Mesenchymal stem cell (in vitro differentiated cells and primary cell): ENCODE results near the gene SEMA5B.

Experiments used
- DNase-seq: peaks from one replicate; pipeline ENCODE4 v3.0.0-alpha.2; 2013
- H2AFZ ChIP-seq: one replicate; pipeline ENCODE4 v1.6.1; 2013; ENCODE audit warnings: low read depth, mild to moderate bottlenecking, control low read depth, inconsistent platforms, low read length, moderate library complexity
- H2AK5ac ChIP-seq: 2 replicates; pipeline ENCODE4 v1.6.1; 2013; ENCODE audit warnings: low read length, moderate library complexity, mild to moderate bottlenecking, inconsistent platforms; ENCODE audit not compliant: severe bottlenecking
- H2BK120ac ChIP-seq: one replicate; pipeline ENCODE4 v1.6.1; 2013; ENCODE audit warnings: low read depth, mild to moderate bottlenecking, inconsistent platforms, low read length, moderate library complexity
- H2BK12ac ChIP-seq, 2 experiments: one replicate each; pipeline ENCODE4 v1.6.1; 2013; ENCODE audit warnings: inconsistent platforms in 2 of 2, low read length in 2 of 2, mild to moderate bottlenecking in 2 of 2, moderate library complexity in 2 of 2, control low read depth in 1 of 2
- H2BK15ac ChIP-seq: one replicate; pipeline ENCODE4 v1.6.1; 2013; ENCODE audit warnings: mild to moderate bottlenecking, low read depth, inconsistent platforms; ENCODE audit not compliant: poor library complexity, severe bottlenecking
- H2BK5ac ChIP-seq: 2 replicates; pipeline ENCODE4 v1.6.1; 2013; ENCODE audit warnings: low read depth, mild to moderate bottlenecking, low read length, control low read depth, inconsistent platforms; ENCODE audit not compliant: poor library complexity, severe bottlenecking
- H3K14ac ChIP-seq, 2 experiments: one replicate each; pipeline ENCODE4 v1.6.1; 2013; ENCODE audit warnings: inconsistent platforms in 2 of 2, low read length in 2 of 2, control low read depth in 1 of 2, mild to moderate bottlenecking in 1 of 2, moderate library complexity in 1 of 2
- H3K18ac ChIP-seq, 2 experiments: one replicate each; pipeline ENCODE4 v1.6.1; 2013; ENCODE audit warnings: inconsistent platforms in 2 of 2, low read length in 2 of 2, control low read depth in 1 of 2, low read depth in 1 of 2, mild to moderate bottlenecking in 1 of 2
- H3K23ac ChIP-seq, 2 experiments: one replicate each; pipeline ENCODE4 v1.6.1; 2013; ENCODE audit warnings: inconsistent platforms in 2 of 2, low read length in 2 of 2, mild to moderate bottlenecking in 2 of 2, moderate library complexity in 2 of 2, control low read depth in 1 of 2
- H3K27ac ChIP-seq: 2 replicates; pipeline ENCODE4 v1.5.1; 2013; ENCODE audit warnings: mild to moderate bottlenecking, moderate library complexity, low read length, control low read depth, inconsistent platforms; ENCODE audit not compliant: poor library complexity, severe bottlenecking
- H3K27me3 ChIP-seq, 2 experiments: 2 replicates each; pipeline versions ENCODE4 v1.6.1 to v1.7.0; 2013; ENCODE audit warnings: low read length in 2 of 2, mild to moderate bottlenecking in 2 of 2, moderate library complexity in 2 of 2, control low read depth in 1 of 2, inconsistent platforms in 1 of 2; ENCODE audit not compliant: control insufficient read depth in 1 of 2, insufficient read depth in 1 of 2
- H3K36me3 ChIP-seq, 2 experiments: 2 replicates each; pipeline versions ENCODE4 v1.6.1 to v1.7.0; 2013; ENCODE audit warnings: low read length in 2 of 2, control low read depth in 1 of 2, inconsistent platforms in 1 of 2, low read depth in 1 of 2, mild to moderate bottlenecking in 1 of 2; ENCODE audit not compliant: insufficient read depth in 2 of 2, control insufficient read depth in 1 of 2
- H3K4ac ChIP-seq, 2 experiments: one replicate each; pipeline ENCODE4 v1.6.1; 2013; ENCODE audit warnings: inconsistent platforms in 2 of 2, low read length in 2 of 2, mild to moderate bottlenecking in 2 of 2, moderate library complexity in 2 of 2, control low read depth in 1 of 2, low read depth in 1 of 2
- H3K4me1 ChIP-seq: 2 replicates; pipeline ENCODE4 v1.6.1; 2013; ENCODE audit warnings: low read depth, low read length, control low read depth; ENCODE audit not compliant: control insufficient read depth, insufficient read depth
- H3K4me2 ChIP-seq: 2 replicates; pipeline ENCODE4 v1.6.1; 2013; ENCODE audit warnings: low read length, mild to moderate bottlenecking, inconsistent platforms; ENCODE audit not compliant: poor library complexity, severe bottlenecking
- H3K4me3 ChIP-seq, 2 experiments: 2 replicates each; pipeline versions ENCODE4 v1.5.1 to v1.7.0; 2013; ENCODE audit warnings: low read length in 2 of 2, mild to moderate bottlenecking in 2 of 2, control low read depth in 1 of 2, low read depth in 1 of 2; ENCODE audit not compliant: insufficient read depth in 1 of 2
- H3K79me1 ChIP-seq: replicated peaks from 2 replicates; pipeline ENCODE4 v1.6.1; 2013; ENCODE audit warnings: mild to moderate bottlenecking, control low read depth, low read length, inconsistent platforms; ENCODE audit not compliant: poor library complexity, severe bottlenecking
- H3K9ac ChIP-seq: 2 replicates; pipeline ENCODE4 v1.7.0; 2013; ENCODE audit warnings: mild to moderate bottlenecking, low read length, moderate library complexity
- H3K9me3 ChIP-seq: 2 replicates; pipeline ENCODE4 v1.7.0; 2013; ENCODE audit warnings: mild to moderate bottlenecking, low read length; ENCODE audit not compliant: control insufficient read depth
- H4K8ac ChIP-seq: one replicate; pipeline ENCODE4 v1.6.1; 2013; ENCODE audit warnings: inconsistent platforms, mild to moderate bottlenecking, low read length, moderate library complexity
- H4K91ac ChIP-seq: one replicate; pipeline ENCODE4 v1.6.1; 2013; ENCODE audit warnings: mild to moderate bottlenecking, low read length, inconsistent platforms
- WGBS: methylation state at CpG from one replicate; pipeline ENCODE4 v1.1.7; 2013; ENCODE audit warnings: mixed read lengths; 5-methylcytosine and 5-hydroxymethylcytosine counted together

SEMA5B gene

DNA sequence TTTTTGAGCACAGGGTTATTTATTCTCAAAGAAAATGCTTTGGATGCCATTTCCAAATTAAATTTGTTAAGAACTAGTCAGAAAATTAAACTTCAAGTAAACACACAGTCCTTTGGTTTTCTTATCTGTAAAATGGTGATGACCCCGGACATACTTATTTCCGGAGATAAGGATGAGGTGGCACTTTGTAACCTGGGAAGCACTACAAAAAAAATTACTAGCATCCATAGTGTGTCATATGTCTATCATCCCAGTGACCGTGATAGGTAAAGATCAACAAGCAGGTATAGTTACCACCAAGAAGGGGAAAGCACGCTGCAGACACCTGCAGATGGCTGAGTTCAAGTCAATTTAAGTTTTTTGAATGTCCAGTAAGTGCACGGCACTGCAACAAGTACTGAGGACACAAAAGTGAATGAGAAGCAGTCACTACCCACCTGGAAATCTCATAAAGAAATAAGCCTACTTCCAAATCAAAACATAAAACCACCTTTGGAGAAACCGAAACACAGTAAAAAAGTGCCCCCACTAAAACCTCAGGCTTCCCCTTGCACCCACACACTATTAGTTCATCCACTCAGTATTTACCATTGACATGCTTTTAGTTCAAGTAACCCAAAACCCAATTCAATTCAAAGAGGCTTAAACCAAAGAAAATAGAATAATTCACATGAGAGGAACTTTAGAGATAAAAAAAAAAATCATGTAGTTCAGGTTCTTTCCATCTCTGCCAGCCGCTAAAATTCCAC lies 24.6 kb downstream of the SEMA5B start:
- Histone ChIP-seq H2AK5ac (no peak overlapping the region), H3K4ac (no peak overlapping the region), H3K36me3 (no peaks in the 10 kb centered on the region), H3K27ac (no peak overlapping the region), H3K9me3 (no peaks in the 10 kb centered on the region), H3K27me3 (peaks cover 89% of the 10 kb centered on the region in 2 experiments), H3K79me1 (no peaks in the 10 kb centered on the region), H2BK12ac (no peak overlapping the region), H3K23ac (no peak overlapping the region), H3K4me3 (no peak overlapping the region), H4K8ac (no peak overlapping the region), H3K9ac (no peak overlapping the region), H2BK120ac (no peak overlapping the region), H3K14ac (no peak overlapping the region), H3K4me1 (no peaks in the 10 kb centered on the region), H2BK15ac (no peak overlapping the region), H2AFZ (no peak overlapping the region), H3K4me2 (no peak overlapping the region), H3K18ac (no peak overlapping the region), H4K91ac (no peak overlapping the region), H2BK5ac (no peak overlapping the region)
- DNase-seq: no peak
- 82% methylated on average over 7 of the region's 7 CpGs for WGBS

GRCh38 chr3:123002100-123002748 lies 25.3 kb downstream of the SEMA5B start:
- Histone ChIP-seq H3K79me1 (no peaks in the 10 kb centered on the region), H2AK5ac (no peak overlapping the region), H3K4me1 (no peaks in the 10 kb centered on the region), H2BK12ac (no peak overlapping the region), H2BK15ac (no peak overlapping the region), H2AFZ (no peak overlapping the region), H3K9me3 (no peaks in the 10 kb centered on the region), H4K8ac (no peak overlapping the region), H3K23ac (no peak overlapping the region), H3K18ac (no peak overlapping the region), H3K36me3 (no peaks in the 10 kb centered on the region), H4K91ac (no peak overlapping the region), H3K4me3 (no peak overlapping the region), H3K27ac (no peak overlapping the region), H3K14ac (no peak overlapping the region), H3K9ac (no peak overlapping the region), H2BK120ac (no peak overlapping the region), H3K4me2 (no peak overlapping the region), H3K27me3 (peaks cover 89 to 92% of the 10 kb centered on the region in 2 experiments), H3K4ac (no peak overlapping the region), H2BK5ac (no peak overlapping the region)
- DNase-seq: no peak
- WGBS: 48% methylated on average over 6 of the region's 8 CpGs

DNA sequence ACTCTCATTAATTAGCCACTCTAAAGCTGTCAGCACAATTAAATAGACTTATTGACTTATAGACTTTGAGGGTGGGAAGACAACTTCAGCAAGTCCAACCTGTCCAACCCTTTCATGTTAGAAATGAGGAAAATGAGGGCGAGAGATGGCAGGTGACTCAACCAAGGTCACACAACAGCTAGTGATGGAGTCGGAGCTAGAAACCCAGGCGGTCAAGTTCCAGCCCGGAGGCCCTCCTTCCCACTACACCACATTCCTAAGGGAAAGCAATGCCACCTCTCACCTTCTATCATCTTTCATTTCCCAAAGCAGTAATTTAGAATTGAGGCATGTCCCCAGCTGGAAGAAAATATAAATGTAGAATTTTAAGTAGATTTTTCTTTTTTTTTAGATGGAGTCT lies 28.7 kb downstream of the SEMA5B start:
- Histone ChIP-seq H3K27ac (no peak overlapping the region), H3K27me3 (peaks cover 89 to 92% of the 10 kb centered on the region in 2 experiments), H3K36me3 (no peaks in the 10 kb centered on the region), H3K14ac (no peak overlapping the region), H3K9me3 (no peaks in the 10 kb centered on the region), H3K79me1 (no peaks in the 10 kb centered on the region), H2BK12ac (no peak overlapping the region), H2BK120ac (no peak overlapping the region), H3K9ac (no peak overlapping the region), H3K18ac (no peak overlapping the region), H3K4me2 (no peak overlapping the region), H2BK5ac (no peak overlapping the region), H3K4me3 (no peak overlapping the region), H2AK5ac (no peak overlapping the region), H3K4me1 (no peaks in the 10 kb centered on the region), H4K91ac (no peak overlapping the region), H4K8ac (no peak overlapping the region), H3K4ac (no peak overlapping the region), H2AFZ (no peak overlapping the region), H3K23ac (no peak overlapping the region), H2BK15ac (no peak overlapping the region)
- 93% methylated on average over 2 of the region's 4 CpGs for WGBS
- no peak for DNase-seq

GRCh38 chr3:122998206-122998605 lies 29.4 kb downstream of the SEMA5B start:
- no peaks in the 10 kb centered on the region for H3K4me1 ChIP-seq
- no peaks in the 10 kb centered on the region for H3K9me3 ChIP-seq
- no peak overlapping the region for H2BK12ac ChIP-seq
- peaks cover 92 to 94% of the 10 kb centered on the region in 2 experiments for H3K27me3 ChIP-seq
- no peak overlapping the region for H3K9ac ChIP-seq
- no peak overlapping the region for H4K8ac ChIP-seq
- no peak overlapping the region for H3K27ac ChIP-seq
- H2BK5ac ChIP-seq: no peak overlapping the region
- H3K36me3 ChIP-seq: no peaks in the 10 kb centered on the region
- H3K4me2 ChIP-seq: no peak overlapping the region
- H2BK120ac ChIP-seq: no peak overlapping the region
- no peak overlapping the region for H3K23ac ChIP-seq
- WGBS: 89% methylated on average over 6 of the region's 7 CpGs
- no peak overlapping the region for H2AK5ac ChIP-seq
- no peak overlapping the region for H3K4ac ChIP-seq
- H3K4me3 ChIP-seq: no peak overlapping the region
- H4K91ac ChIP-seq: no peak overlapping the region
- no peak for DNase-seq
- no peak overlapping the region for H3K18ac ChIP-seq
- H2AFZ ChIP-seq: no peak overlapping the region
- no peaks in the 10 kb centered on the region for H3K79me1 ChIP-seq
- no peak overlapping the region for H2BK15ac ChIP-seq
- H3K14ac ChIP-seq: no peak overlapping the region
